K562 (cell line): Measurements from ENCODE around the gene ARMH3. TPM values are rescaled to one million over a fixed set of nuclear protein-coding genes. Genes with fewer than 3 reads are reported as not detected.

Experiments
- ATAC-seq: fragments of 200-7000 bp; cut with Tn5 transposase; 3 replicates; pipeline ENCODE4 v1.9.1; 2020; ENCODE audit warnings: moderate library complexity
- BruUV-seq: library from RNA; stranded (reverse); fragments of 400-500 nt; replicated peaks from 2 replicates; lab custom pipeline; 2021; lab: Mats Ljungman, UMichigan
- CTCF ChIA-PET: fragments of 300-600 bp; formaldehyde crosslinking; extraction: SDS; loops from one replicate; lab custom pipeline; 2021; ENCODE audit warnings: low intra/inter-chr PET ratio; lab: Yijun Ruan, JAX
- POLR2A ChIA-PET: fragments of 300-600, 350-650 bp; sonication (Branson Sonifier 250); formaldehyde crosslinking; extraction: SDS; loops from one replicate; lab custom pipeline; 2021; ENCODE audit warnings: antibody characterized with exemption, inconsistent platforms; lab: Yijun Ruan, JAX
- DNase-seq, 4 experiments: peaks; one replicate each; pipeline versions ENCODE4 v3.0.0 to v3.0.0-alpha.2; 2011 to 2018; ENCODE audit warnings: low spot score in 3 of 4, mixed read lengths in 3 of 4; ENCODE audit errors: extremely low read depth in 1 of 4
- FAIRE-seq: peaks from 2 replicates; lab custom pipeline; 2011; peaks lifted over from hg19 to GRCh38; lab: Jason Lieb, UNC
- H2AFZ ChIP-seq: 2 replicates; pipeline ENCODE4 v1.6.0; 2011; ENCODE audit warnings: low read depth, low read length, control low read depth, inconsistent platforms
- H3K27ac ChIP-seq: fragments of 200-600 bp; 3 replicates; pipeline ENCODE4 v1.8.0; 2011; ENCODE audit warnings: low read depth, mild to moderate bottlenecking, control low read depth, inconsistent platforms, low read length, moderate library complexity, mixed read lengths; ENCODE audit errors: extremely low read depth
- H3K27me3 ChIP-seq, 2 experiments: fragments of 300-600 bp in 1 of 2; 2 replicates in 1 of 2; 3 replicates in 1 of 2; pipeline versions ENCODE4 v1.6.0 to v1.8.0; 2011; ENCODE audit warnings: inconsistent platforms in 2 of 2, low read length in 2 of 2, mild to moderate bottlenecking in 1 of 2, mixed read lengths in 1 of 2, moderate library complexity in 1 of 2; ENCODE audit not compliant: control insufficient read depth in 2 of 2, insufficient read depth in 2 of 2
- H3K36me3 ChIP-seq: fragments of 300-600 bp; 3 replicates; pipeline ENCODE4 v1.8.0; 2011; ENCODE audit warnings: mild to moderate bottlenecking, low read length, inconsistent platforms; ENCODE audit not compliant: control insufficient read depth, insufficient read depth
- H3K4me1 ChIP-seq, 2 experiments: fragments of 200-600 bp in 1 of 2; replicated peaks in 1 of 2; 2 replicates in 1 of 2; 3 replicates in 1 of 2; pipeline versions ENCODE4 v1.5.1 to v1.8.0; 2011; ENCODE audit warnings: inconsistent platforms in 2 of 2, low read length in 2 of 2, mild to moderate bottlenecking in 1 of 2, mixed read lengths in 1 of 2, moderate library complexity in 1 of 2; ENCODE audit not compliant: control insufficient read depth in 2 of 2, insufficient read depth in 2 of 2
- H3K4me2 ChIP-seq: 2 replicates; pipeline ENCODE4 v1.6.1; 2011; ENCODE audit warnings: low read length, control low read depth, inconsistent platforms, mixed read lengths; ENCODE audit not compliant: insufficient read depth
- H3K4me3 ChIP-seq: fragments of 200-600 bp; sonication (generic), shearing (Covaris generic); 2 replicates; pipeline ENCODE4 v1.5.1; 2016; ENCODE audit warnings: control low read depth, inconsistent platforms
- H3K79me2 ChIP-seq: fragments of 200-600 bp; 3 replicates; pipeline ENCODE4 v1.8.0; 2011; ENCODE audit warnings: low read length, inconsistent platforms; ENCODE audit not compliant: control insufficient read depth, insufficient read depth
- H3K9ac ChIP-seq, 2 experiments: 2 replicates each; pipeline versions ENCODE4 v1.6.0 to v1.6.1; 2011; ENCODE audit warnings: low read depth in 2 of 2, low read length in 2 of 2, control low read depth in 1 of 2, inconsistent platforms in 1 of 2, mild to moderate bottlenecking in 1 of 2, mixed read lengths in 1 of 2; ENCODE audit not compliant: insufficient read depth in 1 of 2
- H3K9me1 ChIP-seq: one replicate; pipeline ENCODE4 v1.6.0; 2011; ENCODE audit warnings: inconsistent platforms, mild to moderate bottlenecking, low read length, moderate library complexity; ENCODE audit not compliant: control insufficient read depth, insufficient read depth
- H3K9me3 ChIP-seq: replicated peaks from 2 replicates; pipeline ENCODE4 v1.5.1; 2011; ENCODE audit warnings: low read depth, low read length, inconsistent platforms; ENCODE audit not compliant: control insufficient read depth, insufficient read depth
- H4K20me1 ChIP-seq: replicated peaks from 2 replicates; pipeline ENCODE4 v1.6.1; 2011; ENCODE audit warnings: low read length, inconsistent platforms, mixed read lengths; ENCODE audit not compliant: control insufficient read depth, insufficient read depth
- ATF7 ChIP-seq: fragments of 450-650 bp; IDR thresholded peaks from 2 replicates; pipeline ENCODE4 v1.7.1; 2014; ENCODE audit warnings: mild to moderate bottlenecking, moderate library complexity
- CBFA2T3 ChIP-seq: fragments of 450-650 bp; IDR thresholded peaks from 2 replicates; pipeline ENCODE4 v1.6.1; 2017
- CCAR2 ChIP-seq: fragments of 200-400 bp; formaldehyde crosslinking; IDR thresholded peaks from 2 replicates; pipeline ENCODE4 v1.6.1; 2017; ENCODE audit warnings: mild to moderate bottlenecking, low read depth, low read length
- ERF ChIP-seq: fragments of 450-650 bp; formaldehyde crosslinking; IDR thresholded peaks from 2 replicates; pipeline ENCODE4 v1.4.0; 2020; ENCODE audit warnings: mild to moderate bottlenecking, mixed read lengths
- GABPB1 ChIP-seq: sonication (generic); formaldehyde crosslinking; IDR thresholded peaks from 2 replicates; pipeline ENCODE4 v1.8.0; 2022; ENCODE audit warnings: mild to moderate bottlenecking, missing genetic modification reagents
- GABPB2 ChIP-seq: fragments of 250-450 bp; sonication (Bioruptor Pico); conservative IDR thresholded peaks from 2 replicates; pipeline ENCODE4 v1.5.1; 2021; ENCODE audit warnings: mild to moderate bottlenecking
- HNRNPL ChIP-seq: fragments of 200-400 bp; formaldehyde crosslinking; IDR thresholded peaks from 2 replicates; pipeline ENCODE4 v1.6.1; 2017; ENCODE audit warnings: low read depth, mild to moderate bottlenecking, low read length
- NFXL1 ChIP-seq: fragments of 450-650 bp; formaldehyde crosslinking; IDR thresholded peaks from 2 replicates; pipeline ENCODE4 v1.4.0; 2021; ENCODE audit warnings: mild to moderate bottlenecking
- SMAD4 ChIP-seq: fragments of 250-450 bp; sonication (Bioruptor Pico); conservative IDR thresholded peaks from 2 replicates; pipeline ENCODE4 v1.8.0; 2021; ENCODE audit warnings: inconsistent platforms, mild to moderate bottlenecking, moderate library complexity
- UBTF ChIP-seq, 2 experiments: IDR thresholded peaks; 2 replicates each; pipeline ENCODE4 v1.6.1; 2012; ENCODE audit warnings: improper control_type of control experiment in 2 of 2, low read depth in 2 of 2, low read length in 2 of 2, borderline replicate concordance in 1 of 2
- XRCC5 ChIP-seq: fragments of 200-400 bp; formaldehyde crosslinking; IDR thresholded peaks from 2 replicates; pipeline ENCODE4 v1.6.1; 2017; ENCODE audit warnings: low read depth, mild to moderate bottlenecking, low read length
- WGBS: fragments of 100-300 bp; shearing (Covaris generic); methylation state at CpG from one replicate; pipeline ENCODE4 v1.1.6; 2016; ENCODE audit warnings: low coverage, mixed read lengths; ENCODE audit not compliant: insufficient coverage; ENCODE audit errors: missing lambda C conversion rate; 5-methylcytosine and 5-hydroxymethylcytosine counted together
- in situ Hi-C: fragments of 300-500 bp; cut with MboI; formaldehyde crosslinking; loops from 4 replicates; pipeline ENCODE4 v1.15.0; 2018; ENCODE audit warnings: inconsistent platforms, mixed read lengths
- intact Hi-C: fragments of 100-400 bp; cut with micrococcal nuclease; formaldehyde crosslinking; loops from 2 replicates; pipeline ENCODE4 v1.14.2; 2022
- polyA plus RNA-seq, 8 experiments: library from polyadenylated mRNA; depleted of rRNA in 4 of 8; stranded (reverse) in 5 of 8; unstranded in 3 of 8; fragments of >200 nt; fragmentation: Nextera tagmentation in 2 of 8; fragmentation: Illumina TruSeq in 1 of 8; extraction: Ambion mirVana in 2 of 8; extraction: Trizol in 1 of 8; gene quantifications; 2 replicates each; pipeline versions ENCODE4 v1.2.1 to v1.2.3, GENCODE V29; 2011 to 2014; ENCODE audit warnings: inconsistent platforms in 1 of 8, missing spikeins in 1 of 8
- total RNA-seq, 7 experiments: library from RNA; depleted of rRNA in 6 of 7; stranded (reverse); fragments of >200 nt in 6 of 7; fragmentation: Illumina TruSeq in 2 of 7; extraction: Trizol in 2 of 7; gene quantifications; 2 replicates each; pipeline versions ENCODE4 v1.2.1 to v1.2.3, GENCODE V29; 2011 to 2021; ENCODE audit warnings: low replicate concordance in 1 of 7
- TF ChIP-seq, protein P1 (sequence below): fragments of 150-350 bp; IDR thresholded peaks from 2 replicates; pipeline ENCODE4 v1.6.1; 2014; ENCODE audit warnings: low read depth, mild to moderate bottlenecking, low read length, borderline replicate concordance
- TF ChIP-seq, protein P2 (sequence below): fragments of 450-650 bp; formaldehyde crosslinking; IDR thresholded peaks from 2 replicates; pipeline ENCODE4 v1.4.0; 2020; ENCODE audit warnings: mild to moderate bottlenecking, moderate library complexity

Gene ARMH3
- total and polyA plus RNA-seq, 9 of the 15 experiments (the other 6 are each of a cell fraction or from before 2014, with no cell fraction given), result 0.29 to 0.73 TPM; not detected in 7

GRCh38 chr10:102064868-102065560, 9.0 kb upstream of the ARMH3 start, which contains the start of gene HPS6:
Gene HPS6, plus strand, starts transcription at chr10:102065349. Its CDS starts 126 bp downstream, at chr10:102065475.
- peak; percentile 97 for ATAC-seq
- no TSS peak for BruUV-seq
- POLR2A ChIA-PET, result interaction anchor here (1.0 kb wide), 1 partner anchor 224 kb away, joined by 4 read pairs; no protein-coding TSS in a partner anchor
- TF ChIP-seq ATF7 (0 out of 2 replicates have a peak, but pooled peaks have one; percentile 25), NFXL1 (CRISPR knock-in tag) (no peak), XRCC5 (no peak), CBFA2T3 (no peak), GABPB2 (CRISPR knock-in tag) (no peak), GABPB1 (CRISPR knock-in tag) (peak; percentile 50), UBTF (IDR thresholded peaks at IDR 0.05; ENCODE audit: borderline replicate concordance in 1 of 2, low read depth in 2 of 2, low read length in 2 of 2) (peak; percentile 38 to 53; a peak in 1 of 4 replicates), HNRNPL (peak; percentile 81; the same call in 1 of the 2 replicates), ERF (CRISPR knock-in tag) (0 out of 2 replicates have a peak, but pooled peaks have one; percentile 18), SMAD4 (CRISPR knock-in tag) (peak; percentile 49), CCAR2 (no peak)
- TF ChIP-seq, protein P1, sequence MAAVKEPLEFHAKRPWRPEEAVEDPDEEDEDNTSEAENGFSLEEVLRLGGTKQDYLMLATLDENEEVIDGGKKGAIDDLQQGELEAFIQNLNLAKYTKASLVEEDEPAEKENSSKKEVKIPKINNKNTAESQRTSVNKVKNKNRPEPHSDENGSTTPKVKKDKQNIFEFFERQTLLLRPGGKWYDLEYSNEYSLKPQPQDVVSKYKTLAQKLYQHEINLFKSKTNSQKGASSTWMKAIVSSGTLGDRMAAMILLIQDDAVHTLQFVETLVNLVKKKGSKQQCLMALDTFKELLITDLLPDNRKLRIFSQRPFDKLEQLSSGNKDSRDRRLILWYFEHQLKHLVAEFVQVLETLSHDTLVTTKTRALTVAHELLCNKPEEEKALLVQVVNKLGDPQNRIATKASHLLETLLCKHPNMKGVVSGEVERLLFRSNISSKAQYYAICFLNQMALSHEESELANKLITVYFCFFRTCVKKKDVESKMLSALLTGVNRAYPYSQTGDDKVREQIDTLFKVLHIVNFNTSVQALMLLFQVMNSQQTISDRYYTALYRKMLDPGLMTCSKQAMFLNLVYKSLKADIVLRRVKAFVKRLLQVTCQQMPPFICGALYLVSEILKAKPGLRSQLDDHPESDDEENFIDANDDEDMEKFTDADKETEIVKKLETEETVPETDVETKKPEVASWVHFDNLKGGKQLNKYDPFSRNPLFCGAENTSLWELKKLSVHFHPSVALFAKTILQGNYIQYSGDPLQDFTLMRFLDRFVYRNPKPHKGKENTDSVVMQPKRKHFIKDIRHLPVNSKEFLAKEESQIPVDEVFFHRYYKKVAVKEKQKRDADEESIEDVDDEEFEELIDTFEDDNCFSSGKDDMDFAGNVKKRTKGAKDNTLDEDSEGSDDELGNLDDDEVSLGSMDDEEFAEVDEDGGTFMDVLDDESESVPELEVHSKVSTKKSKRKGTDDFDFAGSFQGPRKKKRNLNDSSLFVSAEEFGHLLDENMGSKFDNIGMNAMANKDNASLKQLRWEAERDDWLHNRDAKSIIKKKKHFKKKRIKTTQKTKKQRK, result no peak
- TF ChIP-seq, protein P2, sequence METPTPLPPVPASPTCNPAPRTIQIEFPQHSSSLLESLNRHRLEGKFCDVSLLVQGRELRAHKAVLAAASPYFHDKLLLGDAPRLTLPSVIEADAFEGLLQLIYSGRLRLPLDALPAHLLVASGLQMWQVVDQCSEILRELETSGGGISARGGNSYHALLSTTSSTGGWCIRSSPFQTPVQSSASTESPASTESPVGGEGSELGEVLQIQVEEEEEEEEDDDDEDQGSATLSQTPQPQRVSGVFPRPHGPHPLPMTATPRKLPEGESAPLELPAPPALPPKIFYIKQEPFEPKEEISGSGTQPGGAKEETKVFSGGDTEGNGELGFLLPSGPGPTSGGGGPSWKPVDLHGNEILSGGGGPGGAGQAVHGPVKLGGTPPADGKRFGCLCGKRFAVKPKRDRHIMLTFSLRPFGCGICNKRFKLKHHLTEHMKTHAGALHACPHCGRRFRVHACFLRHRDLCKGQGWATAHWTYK (CRISPR knock-in tag), result no peak

More at GRCh38 chr10:102064868-102065560, 9.0 kb upstream of the ARMH3 start, which contains the start of gene HPS6:
- in situ Hi-C loops (no loop called here), intact Hi-C loops (loop anchor here (2.0 to 5.0 kb wide), 2 partner anchors 48 to 853 kb away; no protein-coding TSS in a partner anchor)
- CTCF ChIA-PET, result no interaction called here
- H3K9me1 ChIP-seq, result peaks cover 4% of the 10 kb centered on the region
- H3K4me3 ChIP-seq, result peak within 1 kb of the TSS; percentile 92
- no peaks in the 10 kb centered on the region for H3K9me3 ChIP-seq
- H3K27me3 ChIP-seq, result no peaks in the 10 kb centered on the region
- H2AFZ ChIP-seq, result peak within 1 kb of the TSS; percentile 92
- peaks cover 9% of the 10 kb centered on the region; the same call in 1 of the 3 replicates for H3K36me3 ChIP-seq
- H4K20me1 ChIP-seq, result peaks cover 5% of the 10 kb centered on the region; the same call in 1 of the 2 replicates
- H3K4me2 ChIP-seq, result peak within 1 kb of the TSS; percentile 84
- DNase-seq (peak; percentile 88 to 90 (median 89)), FAIRE-seq (peak; percentile 67)
- peaks cover 25 to 38% of the 10 kb centered on the region in 2 experiments; a peak in 4 of 5 replicates for H3K4me1 ChIP-seq
- peaks cover 21% of the 10 kb centered on the region for H3K79me2 ChIP-seq
- H3K27ac ChIP-seq, result peak within 1 kb of the TSS; percentile 76
- WGBS, result under 1% methylated on average over 20 of the region's 61 CpGs
- peak within 1 kb of the TSS; percentile 80 to 99 for H3K9ac ChIP-seq
